GM21717 (cell line): Measurements from ENCODE around the gene SNRPA.
"Not testable (repeated sequence)": the region's sequence is repeated elsewhere in the genome, so short reads cannot be mapped to it uniquely, and the experiment has no call there.

ENCODE experiments used
- ATAC-seq: cut with Tn5 transposase; IDR thresholded peaks from one replicate; pipeline ENCODE4 v1.9.1; 2021; ENCODE audit warnings: mild to moderate bottlenecking, moderate library complexity; ENCODE audit not compliant: unreplicated experiment

SNRPA gene

GRCh38 chr19:40719414-40719894 is 31.5 kb upstream of the SNRPA start:
- no peak for ATAC-seq

- ATAC-seq, result no peak
Measured at GRCh38 chr19:40721140-40721486, 29.9 kb upstream of the SNRPA start.

GRCh38 chr19:40721936-40722661 is 28.9 kb upstream of the SNRPA start:
- no peak for ATAC-seq

GRCh38 chr19:40723661-40724254 is 27.2 kb upstream of the SNRPA start:
- no peak for ATAC-seq

- no peak for ATAC-seq
Measured at GRCh38 chr19:40724315-40724714, 26.7 kb upstream of the SNRPA start.

- ATAC-seq, result no peak
Measured at GRCh38 chr19:40724855-40725254, 26.1 kb upstream of the SNRPA start.

- ATAC-seq, result no peak
Measured at GRCh38 chr19:40726279-40726678, 24.7 kb upstream of the SNRPA start.

GRCh38 chr19:40730065-40730464 is 20.9 kb upstream of the SNRPA start:
- ATAC-seq, result not testable (repeated sequence)

- ATAC-seq, result not testable (repeated sequence)
Measured at GRCh38 chr19:40732304-40732703, 18.7 kb upstream of the SNRPA start.

GRCh38 chr19:40733149-40733548 is 17.9 kb upstream of the SNRPA start:
- no peak for ATAC-seq

- no peak for ATAC-seq
Measured at GRCh38 chr19:40735013-40735771, 15.8 kb upstream of the SNRPA start.

GRCh38 chr19:40736661-40737060 is 14.3 kb upstream of the SNRPA start:
- ATAC-seq, result no peak

GRCh38 chr19:40737102-40737644 is 13.8 kb upstream of the SNRPA start:
- no peak for ATAC-seq

- ATAC-seq, result no peak
Measured at GRCh38 chr19:40739030-40739839, 11.8 kb upstream of the SNRPA start.

- no peak for ATAC-seq
Measured at GRCh38 chr19:40739871-40740703, 10.9 kb upstream of the SNRPA start.

GRCh38 chr19:40740747-40741146 is 10.3 kb upstream of the SNRPA start:
- no peak for ATAC-seq

GRCh38 chr19:40741527-40742390 is 9.2 kb upstream of the SNRPA start:
- ATAC-seq, result no peak

GRCh38 chr19:40742477-40742876 is 8.5 kb upstream of the SNRPA start:
- no peak for ATAC-seq

GRCh38 chr19:40742886-40743285 is 8.1 kb upstream of the SNRPA start:
- no peak for ATAC-seq
